HK-2 (cell line): ENCODE results near the gene CFAP61.
"Not testable (repeated sequence)": the region's sequence is repeated elsewhere in the genome, so short reads cannot be mapped to it uniquely, and the experiment has no call there.

Experiments
- DNase-seq: peaks from one replicate; pipeline ENCODE4 v3.0.0-alpha.2; 2018; ENCODE audit not compliant: unreplicated experiment

The CFAP61 gene

DNA sequence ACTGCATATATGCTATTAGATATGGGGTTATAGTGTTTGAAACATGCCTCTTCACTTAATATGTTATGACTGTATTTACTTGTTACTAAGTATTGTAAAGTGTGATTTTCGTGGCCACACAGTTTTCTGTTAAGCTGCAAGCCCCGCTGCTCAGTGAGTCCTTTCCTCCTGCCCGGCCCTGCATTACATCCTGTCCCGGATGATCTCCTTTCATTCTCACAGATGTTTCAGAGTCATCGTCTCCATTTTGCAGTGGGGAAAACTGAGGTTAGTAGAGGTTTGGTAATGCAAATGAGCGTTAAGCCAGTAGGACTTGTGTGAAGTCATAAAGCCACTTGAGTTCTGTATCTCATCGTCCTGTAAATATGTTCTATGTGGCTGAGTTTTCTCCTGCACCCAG is 155.5 kb downstream of the CFAP61 start:
- no peak for DNase-seq

DNA sequence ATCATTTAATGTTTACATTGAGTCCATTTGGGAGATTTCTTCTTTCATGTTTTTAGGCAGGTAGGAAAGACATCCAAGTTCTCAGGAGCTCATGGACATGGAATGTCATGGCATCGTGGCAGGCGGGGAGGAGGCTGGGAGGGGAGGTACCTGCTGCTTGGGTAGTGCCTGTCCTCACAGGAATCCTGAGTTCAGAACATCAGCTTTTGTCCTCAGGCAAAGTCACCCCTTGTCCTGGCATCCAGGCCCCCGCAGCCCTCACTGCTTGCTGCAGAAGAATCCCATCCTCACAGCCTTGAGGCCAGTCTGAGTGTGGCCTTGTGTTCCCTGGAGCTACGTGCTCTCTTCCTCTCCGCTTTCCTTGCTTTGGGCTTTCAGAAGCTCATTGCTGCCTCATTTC is 157.4 kb downstream of the CFAP61 start:
- no peak for DNase-seq

DNA sequence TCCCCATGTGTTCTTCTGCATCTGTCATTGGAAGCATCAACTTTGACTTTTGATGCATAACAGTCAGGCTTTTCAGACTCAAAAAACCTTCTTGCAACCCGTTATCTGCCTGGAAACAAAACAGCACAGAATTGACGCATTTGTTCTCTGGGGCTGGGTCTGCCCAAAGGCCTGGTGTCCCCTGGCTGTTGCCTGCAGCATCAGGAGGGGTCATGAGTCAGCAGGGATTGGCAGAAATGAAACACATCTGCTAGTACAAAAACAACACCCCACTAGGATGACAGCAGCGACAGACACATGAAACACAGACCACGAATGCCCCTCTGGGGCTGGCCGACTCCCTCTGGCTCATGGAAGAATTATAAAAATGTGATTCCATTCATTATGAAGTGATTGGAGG is 158.0 kb downstream of the CFAP61 start:
- no peak for DNase-seq

DNA sequence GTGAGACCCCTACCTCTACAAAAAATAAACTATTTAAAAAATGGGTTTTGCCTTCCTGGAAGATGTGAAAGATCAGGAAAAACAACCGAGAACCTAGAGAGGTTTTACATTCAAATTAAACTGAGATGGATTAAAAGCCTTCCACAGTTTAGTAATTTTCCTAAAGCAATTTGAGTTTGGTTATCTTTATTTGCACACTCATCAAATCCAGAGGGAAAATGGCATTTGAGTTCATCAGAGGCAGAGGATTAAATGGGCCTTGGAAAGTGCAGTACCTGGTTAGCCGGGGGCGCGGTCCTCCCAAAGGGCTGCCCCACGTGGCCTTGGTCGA is 158.6 kb downstream of the CFAP61 start:
- DNase-seq = no peak

DNA sequence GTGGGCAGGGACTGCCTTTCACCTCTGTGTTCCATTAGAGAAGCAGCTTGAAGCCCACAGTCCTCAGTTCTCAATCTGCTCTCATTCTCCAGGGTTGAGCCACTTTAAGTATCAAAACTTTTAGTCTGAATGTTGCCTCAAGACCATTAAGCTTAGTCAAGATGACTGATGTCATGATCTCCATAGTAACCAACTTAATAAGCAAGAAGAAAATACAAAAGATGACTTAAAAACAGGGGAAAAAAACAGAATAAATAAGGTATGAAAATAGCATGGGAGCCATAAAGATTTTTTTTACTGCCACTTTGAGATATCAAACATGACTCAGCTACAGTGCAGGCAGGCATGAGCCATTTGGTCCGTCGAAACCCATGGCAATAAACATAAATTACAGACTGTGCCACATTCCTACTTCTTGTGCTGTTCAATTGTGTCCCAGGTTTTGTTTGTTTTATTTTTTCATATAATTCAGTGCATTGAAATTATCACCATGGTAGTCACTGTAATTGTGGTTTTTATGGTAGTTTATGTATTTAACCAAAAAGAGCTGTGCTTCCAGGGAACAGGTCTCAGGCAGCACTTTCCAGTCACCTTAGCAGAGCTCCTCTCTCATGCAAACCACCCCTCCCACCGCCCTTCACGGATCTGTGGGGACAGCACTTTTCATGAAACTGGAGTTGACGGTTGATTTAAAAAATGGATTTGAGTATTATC is 159.1 kb downstream of the CFAP61 start:
- DNase-seq = no peak

DNA sequence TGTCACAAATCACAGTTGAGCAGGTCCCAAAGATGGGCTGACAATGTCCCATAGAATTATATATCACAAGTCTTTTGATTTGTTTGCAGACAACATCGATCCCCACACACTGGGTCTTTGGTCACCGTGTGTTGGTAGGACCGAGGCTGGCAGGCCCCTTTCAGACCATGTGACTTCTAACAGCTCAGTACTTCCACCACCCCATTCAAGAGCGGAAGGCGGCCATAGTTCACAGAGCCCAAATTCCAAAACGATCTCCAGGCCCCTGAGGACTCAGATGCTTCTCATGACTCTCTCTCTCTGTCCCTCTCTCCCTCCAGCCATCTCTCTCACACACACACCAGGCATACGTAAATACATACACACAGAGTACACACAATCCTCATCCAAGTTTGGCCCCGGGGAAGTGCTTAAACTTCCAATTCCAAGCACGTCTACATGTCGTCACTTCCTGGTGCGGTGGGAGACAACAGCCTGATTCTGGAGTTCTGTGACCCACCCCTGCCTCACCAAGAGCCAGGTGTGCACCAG is 159.7 kb downstream of the CFAP61 start:
- DNase-seq = no peak

DNA sequence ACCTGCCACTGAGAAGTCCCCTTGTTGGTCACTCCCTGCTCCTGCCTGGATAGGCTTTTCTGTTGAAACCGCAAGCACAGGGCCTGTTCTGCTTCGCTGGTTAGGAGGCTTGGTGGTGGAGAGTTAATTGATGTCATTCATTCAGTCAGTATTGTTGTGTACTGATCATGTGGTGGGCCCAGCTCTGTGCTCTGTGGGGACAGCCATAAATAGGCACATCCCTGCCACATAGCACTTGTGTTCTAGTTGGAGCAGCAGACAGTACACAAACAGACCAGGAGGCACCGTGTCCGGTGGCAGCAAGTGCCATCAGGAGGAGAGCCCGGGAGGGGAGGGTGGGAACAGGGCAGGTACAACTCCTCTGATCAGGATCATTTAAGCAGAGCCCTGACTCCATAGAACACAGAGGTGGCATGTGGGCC is 160.4 kb downstream of the CFAP61 start:
- peak; percentile 7 for DNase-seq

DNA sequence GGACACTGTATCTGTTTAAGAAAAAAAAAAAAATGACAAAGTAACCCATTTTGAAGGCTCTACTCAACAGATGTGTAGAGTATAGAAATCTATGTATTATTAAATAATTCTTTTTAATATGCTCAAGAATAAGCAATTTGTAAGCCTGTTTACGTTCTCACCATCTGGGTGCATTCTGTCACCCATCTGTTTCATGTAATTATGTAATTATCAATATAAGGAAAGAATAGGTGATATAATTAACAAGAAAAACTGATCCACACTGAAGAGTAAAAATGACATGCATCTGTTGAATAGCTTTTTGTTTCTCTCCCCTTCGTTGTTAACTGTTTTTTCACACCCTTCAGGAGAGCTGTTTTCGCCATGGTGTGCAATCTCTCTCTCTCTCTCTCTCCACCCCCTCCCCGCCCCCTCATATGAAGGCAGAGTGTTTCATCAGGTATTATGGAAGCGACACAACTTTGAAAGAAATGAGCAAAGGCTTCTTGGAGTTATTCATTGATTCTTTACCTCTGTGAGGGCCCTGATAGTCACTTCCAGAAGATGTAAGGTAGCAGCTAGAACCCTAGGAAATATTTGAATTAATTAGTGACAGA is 161.3 kb downstream of the CFAP61 start:
- no peak for DNase-seq

DNA sequence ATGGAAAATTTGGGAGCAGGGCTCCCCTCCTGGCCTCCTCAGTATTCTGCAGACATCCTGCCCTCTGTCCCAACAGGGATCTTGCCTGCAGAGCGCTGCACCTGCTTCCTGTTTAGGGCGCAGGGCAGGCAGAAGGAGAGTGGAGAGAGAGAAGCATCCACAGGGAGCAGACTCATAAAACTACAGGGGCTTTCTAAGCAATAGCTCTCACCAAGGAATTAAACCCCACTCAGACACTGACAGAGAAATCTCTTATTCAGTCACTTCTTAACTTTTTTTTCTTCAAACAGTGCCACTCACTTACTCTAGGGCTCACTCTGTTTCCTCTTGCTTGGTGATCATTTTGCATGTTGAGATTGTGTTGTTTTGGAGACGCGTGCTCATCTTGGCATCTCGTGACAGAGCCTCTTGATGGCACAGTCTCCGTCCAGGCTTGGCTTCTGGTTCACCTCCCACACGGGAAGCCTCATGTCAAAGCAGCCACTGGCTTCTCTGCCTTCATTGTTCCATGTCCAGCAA is 162.5 kb downstream of the CFAP61 start:
- no peak for DNase-seq

DNA sequence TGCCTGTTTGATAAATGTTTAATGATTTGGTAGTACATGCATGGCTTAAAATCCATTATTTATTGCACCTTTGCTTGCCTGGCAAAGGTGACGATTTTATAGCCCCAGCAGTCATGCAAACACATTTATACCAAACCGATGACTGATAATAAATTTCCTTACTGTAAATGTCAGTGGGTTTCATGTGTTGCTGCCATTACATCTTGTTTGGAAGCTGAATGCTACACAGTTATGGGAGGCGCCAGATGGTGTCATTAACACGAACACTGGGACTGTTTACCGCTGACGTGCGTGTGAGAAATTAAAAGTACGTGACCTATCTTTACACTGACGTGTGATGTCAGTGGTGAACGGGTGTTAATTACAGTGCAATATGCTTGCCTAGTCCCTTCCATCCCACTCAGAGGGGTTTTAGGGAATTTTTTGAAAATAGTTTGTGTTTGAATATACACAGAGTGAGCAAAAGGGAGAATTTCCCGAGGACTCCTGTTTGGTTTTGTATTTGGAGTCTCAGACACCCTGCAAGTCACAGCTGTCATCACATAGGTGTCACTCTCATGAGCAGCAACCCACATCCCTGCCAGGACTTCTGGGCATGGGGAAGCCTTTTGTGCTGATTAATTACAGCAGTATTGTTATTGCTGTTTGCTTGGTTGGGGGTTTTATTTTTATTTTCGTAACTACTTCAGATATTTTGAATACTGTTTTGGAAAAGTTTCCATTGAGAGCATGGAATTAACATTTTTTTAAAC is 163.8 kb downstream of the CFAP61 start:
- DNase-seq = no peak

DNA sequence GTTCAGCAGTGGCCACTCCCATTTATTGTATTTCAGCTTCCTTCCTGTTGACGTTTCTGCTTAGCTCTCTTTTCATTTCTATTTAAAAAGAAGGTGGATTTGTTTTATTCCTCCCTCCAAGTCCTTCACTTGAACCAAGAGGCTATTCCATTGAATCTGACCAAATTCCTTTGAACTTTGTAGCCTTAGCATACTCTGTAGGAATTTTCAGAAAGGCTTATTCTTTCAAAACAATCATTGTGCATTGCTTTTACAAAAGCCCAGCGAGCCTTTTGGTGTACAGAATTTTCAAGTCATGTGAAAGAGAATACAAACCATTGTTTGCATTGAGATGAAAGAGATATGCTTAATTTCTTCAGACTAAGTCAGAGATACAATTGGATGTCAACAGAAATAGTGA is 164.6 kb downstream of the CFAP61 start:
- no peak for DNase-seq

DNA sequence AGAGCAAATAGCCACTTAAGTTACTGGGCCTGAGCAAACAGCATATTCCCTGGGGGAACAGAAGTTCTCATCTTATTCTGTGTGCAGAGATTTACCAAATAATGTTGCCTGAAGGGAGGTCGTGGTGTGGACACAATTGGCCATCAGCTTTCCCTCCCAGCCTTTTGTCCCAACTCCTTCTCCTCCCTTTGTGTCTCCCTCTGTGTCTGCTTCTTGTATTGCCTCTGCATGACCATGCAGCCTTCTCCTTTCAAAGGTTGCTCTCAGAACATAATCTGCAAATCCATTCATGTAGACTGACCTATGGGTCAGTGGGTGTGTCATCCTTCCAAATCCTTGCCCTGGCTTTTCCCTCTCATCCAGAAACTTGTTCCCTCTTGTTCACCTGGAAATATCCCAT is 165.3 kb downstream of the CFAP61 start:
- DNase-seq = no peak

DNA sequence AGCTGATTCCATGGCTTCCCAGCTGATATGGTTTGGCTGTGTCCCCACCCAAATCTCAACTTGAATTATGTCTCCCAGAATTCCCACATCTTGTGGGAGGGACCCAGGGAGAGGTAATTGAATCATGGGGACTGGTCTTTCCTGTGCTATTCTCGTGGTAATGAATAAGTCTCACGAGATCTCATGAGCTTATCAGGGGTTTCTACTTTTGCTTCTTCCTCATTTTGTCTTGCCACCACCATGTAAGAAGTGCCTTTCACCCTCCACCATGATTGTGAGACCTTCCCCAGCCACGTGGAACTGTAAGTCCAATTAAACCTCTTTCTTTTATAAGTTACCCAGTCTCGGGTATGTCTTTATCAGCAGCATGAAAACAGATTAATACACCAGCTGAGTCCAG is 165.8 kb downstream of the CFAP61 start:
- DNase-seq = not testable (repeated sequence)

DNA sequence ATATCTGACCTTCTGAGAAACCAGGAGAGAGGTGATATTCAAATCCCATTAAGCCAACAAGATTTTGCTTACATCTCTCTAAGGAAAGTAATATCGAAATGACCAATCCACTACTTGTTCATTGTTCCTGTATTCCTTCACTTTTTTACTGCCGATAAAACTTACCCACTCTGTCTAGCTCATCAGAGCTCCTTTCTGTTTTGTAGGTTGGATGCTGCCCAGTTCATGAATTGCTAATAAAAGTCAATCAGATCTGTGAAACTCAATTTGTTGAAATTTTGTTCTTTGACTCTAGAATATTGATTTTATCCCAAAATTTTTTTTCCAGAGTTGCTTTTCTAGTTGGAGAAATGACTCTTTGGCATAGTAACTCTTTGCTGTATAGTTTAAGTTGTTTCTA is 166.7 kb downstream of the CFAP61 start:
- DNase-seq = no peak

DNA sequence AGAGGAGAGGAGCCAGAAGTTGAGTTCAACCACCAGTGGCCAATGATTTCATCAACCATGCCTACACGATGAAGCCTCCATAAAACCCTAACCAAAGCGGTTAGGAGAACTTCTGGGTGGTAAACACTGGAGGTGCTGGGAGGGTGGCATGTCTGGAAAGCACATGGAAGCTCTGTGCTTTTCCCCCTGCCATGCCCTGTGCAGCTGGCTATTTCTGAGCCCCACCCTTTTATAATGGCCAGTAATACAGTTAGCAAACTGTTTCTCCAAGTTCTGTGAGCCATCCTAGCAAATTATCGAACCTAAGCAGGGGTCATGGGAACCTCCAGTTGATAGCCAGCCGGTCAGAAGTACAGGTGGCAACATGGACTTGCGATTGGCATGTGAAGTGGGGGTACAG is 167.8 kb downstream of the CFAP61 start:
- DNase-seq = no peak

DNA sequence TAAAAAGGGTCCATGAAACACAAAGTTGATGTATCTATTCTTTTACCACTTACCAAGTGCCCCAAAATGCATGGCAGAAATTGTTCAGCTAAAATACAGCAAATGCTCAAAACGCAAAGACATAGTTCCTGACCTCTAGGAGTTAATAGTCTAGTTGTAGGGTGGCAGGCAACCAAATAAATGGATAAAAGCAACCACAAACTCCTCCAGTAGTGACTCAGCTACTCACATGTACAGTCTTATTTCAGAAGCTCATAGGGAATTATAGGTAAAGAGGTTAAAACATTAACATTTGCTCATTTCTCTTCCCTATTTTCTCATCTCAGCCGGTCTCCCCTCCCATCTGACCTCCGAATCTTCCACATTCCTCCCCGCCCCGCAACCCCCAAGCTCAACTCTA is 171.6 kb downstream of the CFAP61 start:
- DNase-seq = peak; percentile 33

DNA sequence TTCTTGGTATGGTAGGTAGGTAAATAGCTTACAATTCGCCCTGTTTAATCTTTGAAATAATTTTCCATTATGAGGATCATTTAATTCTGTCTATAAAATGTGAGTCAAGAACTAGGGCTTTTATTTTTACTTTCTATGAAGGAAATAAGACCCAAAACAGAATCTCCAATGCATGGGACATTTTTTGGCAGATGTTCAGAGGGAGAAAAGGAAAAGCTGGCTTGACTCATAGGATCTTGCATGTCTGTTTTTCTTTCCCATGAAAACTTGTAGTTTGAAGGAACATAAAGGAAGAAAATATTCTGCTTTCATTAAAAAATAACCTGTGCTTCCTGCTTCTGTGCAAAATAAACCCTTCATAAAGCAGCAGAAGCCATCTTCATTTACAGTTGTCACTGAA is 172.5 kb downstream of the CFAP61 start:
- no peak for DNase-seq

DNA sequence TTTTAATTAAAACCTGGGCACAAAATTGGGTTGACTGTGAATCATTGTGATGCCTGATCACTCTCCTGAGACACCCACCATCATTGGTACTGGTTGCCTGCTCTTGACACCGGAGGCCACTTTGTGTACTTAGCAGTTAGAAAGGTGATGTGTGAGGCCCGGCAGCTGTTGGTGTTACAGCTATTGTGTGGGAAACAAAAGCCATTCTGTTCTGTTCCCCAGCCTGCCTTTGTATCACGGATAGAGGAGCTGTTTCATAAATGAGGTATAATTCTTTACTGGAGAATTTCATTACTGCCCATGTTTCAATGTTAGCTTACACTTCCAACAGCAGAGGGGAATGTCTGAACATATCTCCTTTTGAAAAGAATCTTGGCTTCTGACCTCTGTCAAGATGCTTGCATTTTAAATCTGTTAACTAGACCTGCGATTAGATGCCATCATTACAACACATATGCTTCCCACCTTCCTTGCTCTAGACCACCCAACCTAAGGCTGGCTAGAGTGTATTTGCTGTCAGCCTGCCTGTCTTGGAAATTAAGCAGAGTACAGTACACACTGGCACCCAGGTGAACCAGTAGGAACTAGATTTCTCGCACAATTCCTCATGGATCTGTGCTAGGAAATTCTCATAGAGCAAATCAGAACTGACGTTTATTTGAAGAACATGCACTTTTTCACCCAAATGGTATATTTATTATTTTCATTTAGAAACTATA is 173.2 kb downstream of the CFAP61 start:
- no peak for DNase-seq

DNA sequence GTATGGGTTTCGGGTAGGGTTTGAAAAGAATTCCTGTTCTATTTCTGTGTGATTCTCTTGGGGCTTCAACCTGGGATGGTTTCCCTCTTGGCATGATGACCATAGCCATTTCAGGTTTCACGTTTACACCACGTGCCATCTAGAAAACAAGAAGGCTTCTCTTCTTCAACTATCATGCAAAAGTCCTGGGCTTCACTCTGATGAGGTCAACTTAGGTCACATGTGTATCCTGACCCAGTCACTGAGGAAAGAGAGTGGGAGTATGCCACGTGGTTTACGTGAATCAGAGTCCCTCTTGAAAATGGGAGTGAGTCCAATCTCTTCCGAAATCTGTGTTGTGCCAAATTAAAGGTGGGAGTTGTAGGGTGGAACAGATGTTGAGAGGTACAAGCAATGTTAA is 174.2 kb downstream of the CFAP61 start:
- DNase-seq = no peak

DNA sequence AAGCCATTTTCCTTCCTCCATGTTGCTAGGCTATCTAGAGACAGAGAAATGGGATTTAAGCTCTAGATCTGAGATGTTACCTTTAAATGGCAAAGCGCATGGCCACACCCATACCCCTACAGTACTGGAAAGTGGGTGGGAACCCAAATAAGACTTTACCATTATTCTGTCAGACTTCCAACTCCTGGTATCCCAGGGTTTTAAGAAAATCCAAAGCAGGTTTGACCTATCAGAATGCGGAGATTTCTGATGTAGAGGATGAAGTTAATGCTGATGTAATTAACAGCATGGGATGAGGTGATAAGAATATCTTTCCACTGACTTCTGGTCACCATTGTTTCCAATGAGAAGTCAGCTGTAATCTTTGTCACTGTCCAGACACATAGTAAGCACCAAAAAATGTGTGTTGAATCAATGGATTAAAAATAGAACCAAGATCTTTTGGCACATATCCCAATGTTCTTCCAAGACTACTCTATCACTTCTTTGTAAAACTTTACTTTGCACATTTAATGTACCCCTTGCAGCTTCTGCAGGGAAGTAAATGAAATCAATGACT is 174.8 kb downstream of the CFAP61 start:
- no peak for DNase-seq

DNA sequence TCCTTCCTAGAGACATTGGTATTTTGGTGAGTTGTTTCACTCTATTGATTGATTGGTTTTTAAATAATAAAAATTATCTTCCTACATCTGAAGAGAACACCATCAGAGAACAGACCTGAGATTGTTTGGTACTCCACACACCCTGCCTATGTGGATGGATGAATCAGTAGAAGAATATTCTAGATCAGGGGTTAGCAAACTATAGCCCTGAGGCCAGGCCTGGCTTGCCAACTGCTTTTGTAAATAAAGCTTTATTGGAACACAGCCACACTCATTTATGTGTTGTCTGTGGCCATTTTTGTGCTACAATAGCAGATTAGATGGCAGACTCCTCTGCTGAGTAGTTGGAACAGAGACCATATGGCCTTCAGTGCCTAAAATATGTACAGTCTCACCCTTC is 176.0 kb downstream of the CFAP61 start:
- DNase-seq = no peak

DNA sequence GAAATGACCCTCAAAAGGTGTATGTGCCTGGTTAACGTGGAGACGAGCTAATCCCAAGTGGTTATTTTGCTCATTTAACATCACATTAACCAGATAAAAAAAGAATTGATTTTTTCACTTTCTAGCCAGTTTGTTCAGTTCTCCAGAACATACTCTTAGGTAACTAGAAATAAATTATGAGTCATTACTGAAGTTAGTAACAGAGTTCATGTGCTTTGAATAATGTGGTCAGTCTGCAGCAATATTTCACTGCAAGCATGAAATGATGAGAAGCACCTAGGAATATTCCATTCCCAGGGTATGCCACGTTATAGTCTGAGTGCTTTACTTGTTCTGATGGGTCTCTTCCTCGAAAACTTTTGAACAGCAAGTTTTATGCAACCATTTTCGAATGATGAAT is 177.3 kb downstream of the CFAP61 start:
- DNase-seq = no peak
